Left lung (tissue), 10 donors: ENCODE measurements around the gene IL17RE. TPM values are rescaled to one million over a fixed set of nuclear protein-coding genes. Genes with fewer than 3 reads are reported as not detected.

ENCODE experiments used
- ATAC-seq: fragments of 200-7000 bp; cut with Tn5 transposase; one replicate; pipeline ENCODE4 v1.9.1; 2020; ENCODE audit warnings: moderate library complexity
- DNase-seq, 4 donors: peaks; one replicate each; pipeline ENCODE4 v3.0.0-alpha.2; 2013 to 2020
- H3K27ac ChIP-seq, 2 donors: fragments of 200-600 bp; sonication (generic) in 1 of 2; one replicate each; pipeline versions ENCODE4 v1.5.0 to v1.8.0; 2020 to 2021
- H3K27me3 ChIP-seq, 2 donors: fragments of 200-600 bp; sonication (generic) in 1 of 2; one replicate each; pipeline versions ENCODE4 v1.5.0 to v1.8.0; 2020 to 2021
- H3K36me3 ChIP-seq, 2 donors: fragments of 200-600 bp; sonication (generic) in 1 of 2; one replicate each; pipeline versions ENCODE4 v1.5.0 to v1.8.0; 2020 to 2021
- H3K4me1 ChIP-seq, 2 donors: fragments of 200-600 bp; one replicate each; pipeline ENCODE4 v1.8.0; 2021
- H3K4me3 ChIP-seq, 2 donors: fragments of 200-600 bp; sonication (generic) in 1 of 2; one replicate each; pipeline versions ENCODE4 v1.5.0 to v1.8.0; 2020 to 2021; ENCODE audit warnings: mild to moderate bottlenecking in 1 of 2
- H3K9me3 ChIP-seq, 2 donors: fragments of 200-600 bp; sonication (generic) in 1 of 2; one replicate each; pipeline versions ENCODE4 v1.5.0 to v1.8.0; 2020 to 2021
- CTCF ChIP-seq, 2 donors: fragments of 200-600 bp; sonication (generic) in 1 of 2; IDR thresholded peaks; one replicate each; pipeline versions ENCODE4 v1.5.0 to v1.8.0; 2021; ENCODE audit warnings: antibody characterized with exemption in 2 of 2
- intact Hi-C, 2 donors: fragments of 100-400 bp; cut with DNase I; formaldehyde crosslinking; loops; one replicate each; pipeline versions ENCODE4 v1.11.2 to v1.14.2; 2022
- polyA plus RNA-seq, 6 donors: library from polyadenylated mRNA; unstranded; fragments of 120-200 nt; gene quantifications; one replicate each; pipeline ENCODE4 v1.2.1, GENCODE V29; 2013; ENCODE audit not compliant: insufficient read length in 6 of 6
- total RNA-seq, 2 donors: library from RNA; stranded (reverse); fragmentation: NEBNext Ultra II Directional; extraction: Animal tissue kit (Norgen Biotek cat#: 25700); gene quantifications; one replicate each; pipeline ENCODE4 v1.2.1, GENCODE V29; 2021
- donor health status: DM: no; HTN: yes; CAD: no.
- donor health status: DM: no; HTN: no; CAD: no.

Gene IL17RE
- total and polyA plus RNA-seq, 8 donors = 14.4 to 108 (median 80.5) TPM

- peaks cover 0 to 17% of the 10 kb centered on the region in 2 donors for H3K27me3 ChIP-seq
- peaks cover 8 to 17% of the 10 kb centered on the region in 2 donors for H3K4me1 ChIP-seq
- intact Hi-C loops = no loop called here
- TF ChIP-seq CTCF (IDR thresholded peaks at IDR 0.05) = no peak
- H3K36me3 ChIP-seq = peaks cover 0 to 10% of the 10 kb centered on the region in 2 donors
- H3K27ac ChIP-seq = no peak overlapping the region
- DNase-seq = no peak
- H3K9me3 ChIP-seq = no peaks in the 10 kb centered on the region
- no peak for ATAC-seq
- H3K4me3 ChIP-seq = no peak overlapping the region
Measured at GRCh38 chr3:9948586-9948985, 45.9 kb downstream of the IL17RE start.

GRCh38 chr3:9949115-9949514 lies 46.5 kb downstream of the IL17RE start:
- H3K9me3 ChIP-seq = no peaks in the 10 kb centered on the region
- H3K27ac ChIP-seq = no peak overlapping the region
- peaks cover 8 to 17% of the 10 kb centered on the region in 2 donors for H3K4me1 ChIP-seq
- no peak overlapping the region for H3K4me3 ChIP-seq
- no peak for TF ChIP-seq CTCF (IDR thresholded peaks at IDR 0.05)
- intact Hi-C loops = no loop called here
- peaks cover 0 to 6% of the 10 kb centered on the region in 2 donors for H3K36me3 ChIP-seq
- H3K27me3 ChIP-seq = peaks cover 0 to 17% of the 10 kb centered on the region in 2 donors
- no peak for DNase-seq
- no peak for ATAC-seq

GRCh38 chr3:9949626-9950025 lies 47.0 kb downstream of the IL17RE start:
- Histone ChIP-seq H3K36me3 (peaks cover 0 to under 1% of the 10 kb centered on the region in 2 donors), H3K27me3 (peaks cover 0 to 17% of the 10 kb centered on the region in 2 donors), H3K9me3 (no peaks in the 10 kb centered on the region), H3K27ac (no peak overlapping the region), H3K4me3 (no peak overlapping the region), H3K4me1 (peaks cover 8 to 17% of the 10 kb centered on the region in 2 donors)
- no peak for TF ChIP-seq CTCF (IDR thresholded peaks at IDR 0.05)
- DNase-seq (no peak), ATAC-seq (no peak)
- intact Hi-C loops = no loop called here

GRCh38 chr3:9951126-9951525 lies 48.5 kb downstream of the IL17RE start:
- Histone ChIP-seq H3K36me3 (no peaks in the 10 kb centered on the region), H3K9me3 (no peaks in the 10 kb centered on the region), H3K4me3 (no peak overlapping the region), H3K27me3 (peaks cover 0 to 17% of the 10 kb centered on the region in 2 donors), H3K27ac (no peak overlapping the region), H3K4me1 (peaks cover 8 to 13% of the 10 kb centered on the region in 2 donors)
- intact Hi-C loops = no loop called here
- DNase-seq (no peak), ATAC-seq (no peak)
- no peak for TF ChIP-seq CTCF (IDR thresholded peaks at IDR 0.05)

DNA sequence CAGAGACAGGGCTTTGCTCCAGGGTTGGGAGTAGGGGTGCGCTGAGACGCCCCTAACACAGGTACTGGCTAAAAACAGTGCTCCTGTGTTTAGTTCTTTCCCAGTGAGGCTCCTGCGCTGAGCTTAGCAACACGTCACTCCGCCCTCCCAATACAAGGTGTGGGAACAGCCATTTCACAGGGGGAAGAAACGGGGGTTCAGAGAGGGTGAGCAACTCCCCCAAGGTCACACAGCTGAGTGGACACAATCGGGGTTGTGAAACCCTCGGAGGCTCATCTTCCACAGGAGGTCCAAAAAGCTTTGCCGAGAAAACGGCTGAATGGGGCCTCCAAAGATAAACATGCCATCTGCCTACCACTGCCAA lies 48.9 kb downstream of the IL17RE start:
- Histone ChIP-seq H3K36me3 (no peaks in the 10 kb centered on the region), H3K27ac (no peak overlapping the region), H3K9me3 (no peaks in the 10 kb centered on the region), H3K27me3 (peaks cover 0 to 17% of the 10 kb centered on the region in 2 donors), H3K4me3 (peak overlapping the region; percentile 41 to 42), H3K4me1 (peaks cover 8 to 13% of the 10 kb centered on the region in 2 donors)
- no peak for TF ChIP-seq CTCF (IDR thresholded peaks at IDR 0.05)
- ATAC-seq (no peak), DNase-seq (no peak)
- intact Hi-C loops = no loop called here
